ENCODE results near the gene PLXNA4. TPM values are rescaled to one million over a fixed set of nuclear protein-coding genes. Genes with fewer than 3 reads are reported as not detected.

PLXNA4 gene
- polyA plus RNA-seq, 1 donor (not counting 4 experiments of a cell fraction or from before 2014, with no cell fraction given): 0.01 TPM

GRCh38 chr7:132603220-132603833 lies 27.1 kb upstream of the PLXNA4 start:
- FAIRE-seq (no peak), DNase-seq (ENCODE audit: low read depth, low spot score) (no peak)
- dilution Hi-C loops (cut with MboI; ENCODE audit: extremely low pct_ligation_motif_present, low sequenced_read_pairs): no loop called here
- Histone ChIP-seq H3K9me3 (ENCODE audit: control insufficient read depth, low read depth, low read length) (no peaks in the 10 kb centered on the region), H3K4me2 (ENCODE audit: control insufficient read depth, extremely low read depth, insufficient read depth, low read depth, low read length) (no peak overlapping the region), H3K4me3 (ENCODE audit: control insufficient read depth in 2 of 3, extremely low read depth in 1 of 3, insufficient read depth in 2 of 3, low read depth in 1 of 3, low read length in 3 of 3) (no peak overlapping the region), H3K36me3 (ENCODE audit: control insufficient read depth in 2 of 2, extremely low read depth in 1 of 2, insufficient read depth in 2 of 2, low read length in 2 of 2) (no peaks in the 10 kb centered on the region), H3K27me3 (ENCODE audit: control insufficient read depth, extremely low read depth, insufficient read depth, low read length) (no peaks in the 10 kb centered on the region), H3K4me1 (ENCODE audit: control insufficient read depth, extremely low read depth, insufficient read depth, low read length) (no peaks in the 10 kb centered on the region), H3K9ac (ENCODE audit: control insufficient read depth, extremely low read depth, insufficient read depth, low read length) (no peak overlapping the region), H2AFZ (ENCODE audit: control insufficient read depth, low read length) (no peak overlapping the region), H3K79me2 (ENCODE audit: control insufficient read depth, insufficient read depth, low read length) (no peaks in the 10 kb centered on the region), H3K27ac (ENCODE audit: control insufficient read depth, insufficient read depth, low read length) (no peak overlapping the region), H3K9me1 (ENCODE audit: control insufficient read depth, extremely low read depth, insufficient read depth, low read length) (no peaks in the 10 kb centered on the region), H4K20me1 (ENCODE audit: control insufficient read depth, extremely low read depth, insufficient read depth, low read length) (no peaks in the 10 kb centered on the region)
- TF ChIP-seq, protein P1, sequence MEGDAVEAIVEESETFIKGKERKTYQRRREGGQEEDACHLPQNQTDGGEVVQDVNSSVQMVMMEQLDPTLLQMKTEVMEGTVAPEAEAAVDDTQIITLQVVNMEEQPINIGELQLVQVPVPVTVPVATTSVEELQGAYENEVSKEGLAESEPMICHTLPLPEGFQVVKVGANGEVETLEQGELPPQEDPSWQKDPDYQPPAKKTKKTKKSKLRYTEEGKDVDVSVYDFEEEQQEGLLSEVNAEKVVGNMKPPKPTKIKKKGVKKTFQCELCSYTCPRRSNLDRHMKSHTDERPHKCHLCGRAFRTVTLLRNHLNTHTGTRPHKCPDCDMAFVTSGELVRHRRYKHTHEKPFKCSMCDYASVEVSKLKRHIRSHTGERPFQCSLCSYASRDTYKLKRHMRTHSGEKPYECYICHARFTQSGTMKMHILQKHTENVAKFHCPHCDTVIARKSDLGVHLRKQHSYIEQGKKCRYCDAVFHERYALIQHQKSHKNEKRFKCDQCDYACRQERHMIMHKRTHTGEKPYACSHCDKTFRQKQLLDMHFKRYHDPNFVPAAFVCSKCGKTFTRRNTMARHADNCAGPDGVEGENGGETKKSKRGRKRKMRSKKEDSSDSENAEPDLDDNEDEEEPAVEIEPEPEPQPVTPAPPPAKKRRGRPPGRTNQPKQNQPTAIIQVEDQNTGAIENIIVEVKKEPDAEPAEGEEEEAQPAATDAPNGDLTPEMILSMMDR (optimal IDR thresholded peaks at IDR 0.05 in 1 of 3, IDR thresholded peaks at IDR 0.05 in 1 of 3, conservative IDR thresholded peaks at IDR 0.05 in 1 of 3; ENCODE audit: extremely low read depth in 1 of 3, insufficient read depth in 2 of 3, low read length in 3 of 3): no peak

- no peak overlapping the region for H3K27ac ChIP-seq (ENCODE audit: control insufficient read depth, insufficient read depth, low read length)
- H4K20me1 ChIP-seq (ENCODE audit: control insufficient read depth, extremely low read depth, insufficient read depth, low read length): no peaks in the 10 kb centered on the region
- H3K4me1 ChIP-seq (ENCODE audit: control insufficient read depth, extremely low read depth, insufficient read depth, low read length): no peaks in the 10 kb centered on the region
- no peaks in the 10 kb centered on the region for H3K9me3 ChIP-seq (ENCODE audit: control insufficient read depth, low read depth, low read length)
- no peaks in the 10 kb centered on the region for H3K36me3 ChIP-seq (ENCODE audit: control insufficient read depth in 2 of 2, extremely low read depth in 1 of 2, insufficient read depth in 2 of 2, low read length in 2 of 2)
- dilution Hi-C loops (cut with MboI; ENCODE audit: extremely low pct_ligation_motif_present, low sequenced_read_pairs): no loop called here
- H3K9me1 ChIP-seq (ENCODE audit: control insufficient read depth, extremely low read depth, insufficient read depth, low read length): no peaks in the 10 kb centered on the region
- H3K9ac ChIP-seq (ENCODE audit: control insufficient read depth, extremely low read depth, insufficient read depth, low read length): no peak overlapping the region
- TF ChIP-seq, protein P1 (optimal IDR thresholded peaks at IDR 0.05 in 1 of 3, IDR thresholded peaks at IDR 0.05 in 1 of 3, conservative IDR thresholded peaks at IDR 0.05 in 1 of 3; ENCODE audit: extremely low read depth in 1 of 3, insufficient read depth in 2 of 3, low read length in 3 of 3): no peak
- TF ChIP-seq EZH2 (IDR thresholded peaks at IDR 0.05; ENCODE audit: low read length): no peak
- no peak overlapping the region for H3K4me2 ChIP-seq (ENCODE audit: control insufficient read depth, extremely low read depth, insufficient read depth, low read depth, low read length)
- no peaks in the 10 kb centered on the region for H3K79me2 ChIP-seq (ENCODE audit: control insufficient read depth, insufficient read depth, low read length)
- FAIRE-seq: no peak
- no peak for DNase-seq (ENCODE audit: low read depth, low spot score)
- H3K27me3 ChIP-seq (ENCODE audit: control insufficient read depth, extremely low read depth, insufficient read depth, low read length): no peaks in the 10 kb centered on the region
- no peak overlapping the region for H3K4me3 ChIP-seq (ENCODE audit: control insufficient read depth in 2 of 3, extremely low read depth in 1 of 3, insufficient read depth in 2 of 3, low read depth in 1 of 3, low read length in 3 of 3)
- no peak overlapping the region for H2AFZ ChIP-seq (ENCODE audit: control insufficient read depth, low read length)
Measured at GRCh38 chr7:132601783-132602182, 25.5 kb upstream of the PLXNA4 start.

Measured in keratinocyte (primary cell).